GM18873 (cell line): ENCODE results near the gene KIAA1755.

Experiments
- ATAC-seq: cut with Tn5 transposase; IDR thresholded peaks from one replicate; pipeline ENCODE4 v1.9.1; 2021; ENCODE audit warnings: mild to moderate bottlenecking, moderate library complexity, moderate number of reproducible peaks; ENCODE audit not compliant: unreplicated experiment, low FRiP score

Gene KIAA1755

DNA sequence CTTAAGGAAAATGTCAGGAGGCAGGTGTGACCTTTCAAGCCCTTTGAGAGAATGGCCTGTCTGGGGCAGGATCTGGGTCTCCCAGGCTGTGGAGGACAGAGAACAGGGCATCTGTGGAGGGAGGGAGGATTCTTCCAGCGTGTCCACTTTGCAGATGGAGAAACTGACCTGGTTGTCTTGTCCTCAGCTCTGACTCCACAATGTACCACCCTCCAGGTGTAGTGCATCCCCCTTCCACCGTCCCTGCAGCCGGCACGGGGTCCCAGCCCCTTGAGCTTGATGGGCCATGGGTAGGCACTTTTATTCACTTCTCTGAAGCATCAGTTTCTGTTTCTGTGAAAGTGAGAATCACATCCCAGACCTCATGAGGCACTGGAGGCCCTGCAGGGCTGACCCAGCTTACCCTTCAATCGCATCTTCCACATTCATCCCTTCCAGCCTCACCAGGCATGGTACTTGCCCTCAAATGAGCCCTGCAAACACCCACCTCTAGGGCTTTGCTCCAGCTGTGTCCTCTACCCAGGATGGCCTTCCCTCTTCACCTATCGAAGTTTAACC, 90.8 kb downstream of the KIAA1755 start:
- no peak for ATAC-seq

DNA sequence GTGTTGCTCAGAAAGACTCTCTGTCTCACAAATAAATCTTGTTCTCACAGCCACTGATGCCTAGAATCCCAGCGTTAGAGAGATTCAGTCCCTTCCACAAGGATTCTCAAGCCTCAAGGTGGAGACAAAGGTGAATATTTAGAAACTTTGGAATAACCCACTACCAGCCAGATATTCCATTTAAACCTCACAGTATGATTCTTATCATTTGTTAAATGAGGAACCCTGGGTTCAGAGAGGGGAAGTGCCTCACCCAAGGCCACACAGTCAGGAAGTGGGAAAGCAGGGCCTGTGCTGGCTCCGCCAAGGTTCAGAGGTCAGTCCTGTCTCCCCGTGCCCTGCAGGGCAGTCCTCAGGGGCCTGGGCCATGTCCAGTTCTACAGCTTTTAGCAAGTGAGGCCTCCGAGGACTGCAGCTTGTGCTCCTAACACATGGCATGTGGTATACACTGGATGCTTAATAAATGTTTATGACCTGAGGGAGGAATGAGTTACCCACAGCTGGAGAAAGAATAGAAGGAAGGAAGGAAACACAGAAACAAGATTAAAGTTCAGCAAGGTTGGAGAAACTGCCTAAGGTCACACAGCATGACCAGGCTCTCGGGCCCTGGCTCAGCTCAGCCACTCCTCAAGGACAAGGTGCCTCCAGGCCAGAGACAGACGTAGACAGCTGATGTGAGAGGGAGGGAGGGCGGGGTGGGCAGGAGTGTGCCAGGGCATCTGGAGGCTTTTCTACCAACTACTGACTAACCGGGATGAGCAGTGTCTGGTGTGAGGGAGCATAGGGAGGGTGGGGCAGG, 91.5 kb downstream of the KIAA1755 start:
- ATAC-seq, result no peak

DNA sequence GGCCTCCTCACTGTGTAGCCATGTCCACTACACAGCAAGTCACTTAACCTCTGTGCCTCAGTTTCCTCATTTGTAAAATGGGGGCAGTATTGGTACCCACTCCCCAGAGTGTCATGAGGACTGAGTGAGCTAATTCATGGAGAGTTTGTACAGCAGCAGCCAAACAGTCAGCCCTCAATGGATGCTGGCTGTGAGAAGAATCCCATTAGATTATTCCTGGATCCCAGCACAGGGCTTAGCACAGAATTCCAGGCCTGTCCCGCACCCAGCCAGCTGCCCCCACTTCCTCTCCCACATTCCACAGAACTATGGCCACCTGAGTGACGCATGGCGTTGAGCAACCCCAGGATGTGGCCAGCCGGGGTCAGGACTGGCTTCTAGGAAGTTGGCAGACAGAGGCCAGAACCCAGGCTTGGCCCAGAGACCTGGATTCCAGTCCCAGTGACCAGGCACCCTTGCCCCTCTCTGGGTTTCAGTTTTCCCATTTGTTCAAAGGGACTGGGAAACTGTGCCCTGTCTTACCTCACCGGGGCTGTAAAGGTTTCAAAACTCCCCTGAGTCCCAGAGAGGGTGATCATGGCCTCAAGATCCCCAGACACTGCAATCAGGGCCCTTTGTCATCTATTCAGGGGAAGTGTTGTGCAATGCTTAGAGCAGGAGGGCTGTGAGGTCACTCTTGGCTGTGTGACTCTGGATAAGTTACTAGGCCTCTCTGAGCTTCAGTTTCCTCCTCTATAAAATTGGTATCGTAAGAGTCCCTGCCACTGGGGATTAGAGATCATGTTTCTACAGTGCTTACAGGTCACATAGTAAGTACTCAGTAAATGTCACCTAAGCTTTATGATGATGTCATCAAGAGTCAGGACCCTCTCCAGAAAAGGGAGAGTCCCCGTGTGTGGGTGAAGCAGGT, 92.4 kb downstream of the KIAA1755 start:
- ATAC-seq, result no peak

DNA sequence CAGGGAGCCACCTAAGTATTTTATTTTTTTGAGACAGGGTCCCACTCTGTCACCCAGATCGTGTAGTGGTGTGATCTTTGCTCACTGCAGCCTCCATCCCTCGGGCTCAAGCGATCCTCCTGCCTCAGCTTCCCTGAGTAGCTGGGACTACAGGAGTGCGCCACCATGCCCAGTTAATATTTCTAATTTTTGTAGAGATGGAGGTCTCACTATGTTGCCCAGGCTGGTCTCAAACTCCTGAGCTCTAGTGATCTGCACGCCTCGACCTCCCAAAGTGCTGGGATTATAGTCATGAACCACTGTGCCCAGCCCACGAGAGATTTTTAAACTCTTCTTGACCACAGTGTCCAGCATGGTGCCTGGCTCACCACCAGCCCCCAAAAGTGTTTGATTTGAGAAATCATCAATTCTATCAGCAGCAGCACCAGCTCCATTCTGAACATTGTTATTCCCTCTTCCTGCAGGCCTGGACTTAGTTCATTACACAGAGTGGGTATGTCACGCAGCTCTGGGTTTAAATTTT, 93.1 kb downstream of the KIAA1755 start:
- ATAC-seq, result no peak

DNA sequence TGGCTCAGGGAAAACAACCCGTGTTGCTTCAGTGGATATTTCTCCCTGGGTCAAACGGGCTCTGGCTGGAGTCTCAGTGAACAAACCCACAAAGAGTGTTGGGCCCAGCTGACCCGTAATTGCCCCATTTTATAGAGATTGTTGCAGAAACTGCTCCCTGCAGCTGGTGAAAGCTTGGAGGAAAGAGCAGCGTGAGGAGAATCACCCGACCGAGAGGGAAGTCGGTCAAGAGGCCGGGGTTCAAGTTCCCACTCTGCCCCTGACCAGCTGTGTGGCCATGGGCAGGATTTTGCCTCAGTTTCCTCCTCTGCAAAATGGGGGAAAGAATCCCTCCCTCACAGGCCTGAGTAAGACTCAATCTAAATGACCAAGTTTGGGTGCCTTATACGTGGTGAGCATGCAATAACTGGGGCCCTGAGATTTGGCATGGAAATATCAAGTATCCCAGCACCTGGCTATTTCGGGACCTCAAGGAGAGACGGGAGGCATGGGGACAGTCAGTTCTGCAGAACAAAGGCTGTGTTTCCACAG, 93.8 kb downstream of the KIAA1755 start:
- no peak for ATAC-seq

DNA sequence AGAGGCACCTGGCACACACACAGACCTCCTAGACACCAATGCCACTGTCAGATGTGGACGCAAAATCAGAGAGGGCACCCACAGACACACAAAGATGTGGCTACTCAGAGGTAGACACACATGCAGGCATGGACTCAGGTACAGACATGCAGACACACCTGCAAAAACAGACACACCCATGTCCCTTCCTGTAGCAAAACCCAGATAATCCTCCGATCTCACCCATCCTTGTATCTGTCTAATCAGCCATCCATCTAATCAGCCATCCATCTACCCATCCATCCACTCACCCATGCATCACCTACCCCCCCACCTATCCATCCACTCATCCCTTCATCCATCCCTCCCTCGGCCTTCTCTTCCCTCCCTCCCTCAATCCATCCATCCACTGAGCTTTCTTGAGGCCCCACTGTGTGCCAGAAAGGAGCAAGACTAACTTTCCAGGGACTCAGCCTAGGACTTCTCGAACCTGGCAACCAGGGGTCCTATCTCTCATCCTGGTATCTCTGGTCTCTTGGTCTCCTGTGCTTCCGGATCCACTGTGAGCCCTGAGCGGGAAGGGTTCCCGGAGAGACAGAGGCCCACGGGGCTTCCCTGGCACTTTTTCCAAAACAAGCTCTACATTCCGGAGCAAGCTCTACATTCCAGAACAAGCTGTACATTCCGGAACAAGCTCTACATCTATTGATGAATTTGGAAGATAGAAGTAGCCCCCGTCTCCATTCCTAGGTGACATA, 94.4 kb downstream of the KIAA1755 start:
- no peak for ATAC-seq

DNA sequence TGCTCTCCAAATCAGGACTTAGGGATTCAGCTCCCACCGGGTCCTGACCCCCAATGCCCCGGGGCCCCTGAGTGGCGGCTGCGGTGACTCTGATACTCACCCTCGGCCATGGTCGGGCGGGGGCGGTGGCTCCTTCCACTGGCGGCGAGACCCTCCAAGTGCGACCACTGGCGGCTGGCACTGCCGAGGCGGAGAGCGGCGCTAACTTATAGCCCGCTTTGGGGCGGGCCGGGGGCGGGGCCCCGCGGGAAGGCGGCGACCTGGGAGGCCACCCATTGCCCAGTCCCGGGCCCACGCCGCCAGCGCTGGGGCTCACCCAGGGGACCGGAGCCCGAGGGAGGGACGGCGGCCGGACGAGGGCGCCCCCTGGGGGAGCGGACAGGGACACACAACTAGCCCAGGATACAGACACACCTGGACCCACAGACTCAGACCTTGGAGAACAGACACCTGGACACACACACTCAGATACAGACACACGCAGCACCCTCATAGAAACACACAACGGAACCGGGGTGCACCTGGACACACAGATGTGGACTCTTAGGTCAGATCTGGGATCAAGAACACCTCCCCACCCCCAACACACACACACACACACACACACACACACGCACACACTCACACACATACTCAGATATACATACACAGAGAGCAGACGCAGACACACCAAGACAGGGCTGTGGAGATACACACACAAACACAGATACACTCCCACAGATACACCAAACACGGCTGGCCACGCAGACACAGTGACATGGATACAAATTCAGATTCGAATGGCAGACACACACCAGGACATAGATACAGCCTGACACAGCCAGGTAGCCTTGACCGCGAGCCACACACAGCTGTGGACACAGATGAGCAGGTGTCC, 95.2 kb downstream of the KIAA1755 start, which contains the start of gene TGM2:
TSS of gene TGM2 (minus strand) at position 182 of the 877 bp plus-strand sequence. CDS start at position 110, 72 bp downstream.
- ATAC-seq, result no peak

DNA sequence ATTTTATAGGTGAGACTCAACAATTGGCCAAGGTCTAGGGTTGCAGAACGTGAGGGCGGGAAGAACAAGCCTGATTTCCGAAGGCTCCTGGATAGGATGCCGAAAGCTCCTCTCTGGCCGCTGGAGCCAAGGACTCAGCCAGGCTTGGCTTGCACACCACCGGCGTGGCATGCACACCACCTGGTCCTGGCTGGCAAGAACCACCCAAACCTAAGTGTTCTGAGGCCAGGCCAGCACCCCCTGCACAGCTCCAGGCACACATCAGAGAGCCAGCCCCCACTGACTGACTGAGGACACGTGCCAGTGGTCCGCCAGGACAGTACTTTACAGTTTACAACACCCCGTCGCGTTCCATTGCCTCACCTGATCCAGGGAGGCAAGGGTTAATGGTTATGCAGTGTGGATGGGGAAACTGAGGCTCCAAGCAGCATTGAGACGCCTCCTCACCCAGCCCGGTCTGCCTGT, 95.9 kb downstream of the KIAA1755 start:
- no peak for ATAC-seq

DNA sequence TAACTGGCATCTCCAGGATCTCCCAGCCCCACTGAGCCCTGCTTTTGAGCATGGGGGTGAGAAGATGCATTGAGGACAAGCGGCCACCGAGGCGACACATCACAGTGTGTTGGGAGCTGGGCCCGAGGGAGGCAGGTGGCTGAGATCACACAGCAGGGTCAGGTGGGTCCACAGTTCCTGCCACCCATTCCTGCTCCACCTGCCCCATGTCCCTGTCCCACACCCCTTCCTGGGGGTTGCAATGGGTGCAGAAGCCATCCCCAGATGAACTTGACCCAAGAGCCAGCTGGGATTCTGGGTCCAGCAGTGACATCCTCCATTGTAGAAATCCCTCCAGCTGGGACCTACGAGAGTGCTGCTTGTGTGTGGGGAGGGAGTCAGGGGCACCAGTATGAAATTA, 96.5 kb downstream of the KIAA1755 start:
- ATAC-seq, result no peak

DNA sequence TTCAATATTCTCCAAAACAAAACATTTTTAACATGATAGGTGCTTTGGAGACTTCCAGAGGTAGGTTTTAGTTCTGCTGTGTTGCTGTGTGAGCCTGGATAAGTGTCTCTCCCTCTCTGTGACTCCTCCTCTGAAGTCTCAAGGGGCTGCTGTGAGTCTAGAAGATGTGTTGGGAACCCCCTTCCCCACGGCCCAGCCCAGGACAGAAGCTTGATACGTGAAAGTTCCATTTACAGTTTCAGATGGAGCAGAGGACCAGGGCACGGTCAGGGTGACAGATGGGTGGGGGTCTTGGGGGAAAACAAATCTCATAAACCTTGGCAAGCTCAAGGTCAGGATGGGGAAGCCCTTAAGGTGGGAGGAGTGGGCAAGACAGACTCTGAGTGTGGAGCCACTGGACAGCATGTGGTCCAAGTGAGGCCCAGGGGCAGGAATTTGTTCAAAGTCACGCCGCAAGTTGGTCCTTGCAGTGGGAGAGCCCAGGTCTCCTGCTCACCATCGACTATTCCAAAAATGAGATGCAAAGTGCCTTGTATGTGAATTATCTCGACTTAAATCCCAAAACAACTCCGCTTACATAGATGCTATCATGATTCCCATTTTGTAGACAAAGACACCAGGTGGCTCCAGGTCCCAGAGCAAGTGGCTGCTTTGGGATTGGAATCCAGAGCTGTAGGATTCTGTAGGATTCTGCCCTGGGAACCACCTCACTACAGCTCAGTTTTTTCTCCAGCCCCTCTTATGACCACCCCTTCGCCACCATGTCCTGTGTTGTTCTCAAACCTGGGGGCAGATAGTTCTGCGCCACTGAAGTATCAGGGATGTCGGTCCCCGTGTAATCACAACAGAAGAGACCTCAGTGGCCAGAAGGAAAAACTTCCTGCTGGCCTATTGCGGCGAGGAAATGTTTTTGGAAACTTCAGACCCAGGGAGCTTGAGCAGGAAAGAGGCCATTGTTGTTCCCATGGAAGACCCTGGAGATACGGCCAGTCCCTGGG, 97.4 kb downstream of the KIAA1755 start:
- no peak for ATAC-seq

DNA sequence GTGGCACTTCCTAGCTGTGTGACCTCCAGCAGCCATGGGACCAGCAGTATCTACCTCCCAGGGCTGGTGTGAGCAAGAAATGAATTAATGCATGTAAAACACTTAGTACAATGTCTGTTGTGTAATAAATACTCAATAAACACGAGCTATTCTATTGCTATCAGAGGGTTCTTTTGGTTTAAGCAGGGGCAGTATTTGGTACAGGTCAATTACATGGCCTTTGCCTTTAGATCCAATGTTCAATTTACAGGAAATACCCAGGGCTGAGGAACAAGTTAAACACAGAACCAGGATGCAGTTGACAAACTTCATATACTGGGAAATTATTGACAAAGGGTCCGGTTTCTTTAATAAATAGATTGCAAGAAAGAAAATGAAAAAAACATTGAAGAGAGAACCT, 98.4 kb downstream of the KIAA1755 start:
- no peak for ATAC-seq

DNA sequence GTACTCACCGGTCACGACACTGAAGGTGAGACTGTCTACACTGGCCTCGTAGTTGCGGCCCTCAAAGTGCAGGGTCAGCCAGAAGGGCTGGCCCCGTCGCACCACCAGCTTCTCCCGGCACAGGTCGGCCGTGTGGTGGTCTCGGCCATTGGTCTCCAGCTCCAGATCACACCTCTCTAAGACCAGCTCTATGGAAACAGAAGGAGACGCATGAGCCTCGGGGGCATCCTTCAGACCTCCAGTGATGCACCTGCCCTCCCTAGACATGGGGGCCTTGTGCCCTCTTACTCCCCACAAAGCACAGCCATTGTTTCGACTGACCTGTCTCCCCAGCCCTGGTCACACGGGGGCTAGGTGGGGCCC, 99.1 kb downstream of the KIAA1755 start:
- no peak for ATAC-seq
